WTC11 (cell line): ENCODE data around the gene SPTB.

ENCODE experiments used
- ATF1 ChIP-seq: sonication (generic); formaldehyde crosslinking; IDR thresholded peaks from 2 replicates; pipeline ENCODE4 v1.8.1; 2023; ENCODE audit warnings: mild to moderate bottlenecking, moderate library complexity, missing genetic modification reagents
- ATF3 ChIP-seq: sonication (generic); formaldehyde crosslinking; conservative IDR thresholded peaks from 2 replicates; pipeline ENCODE4 v1.8.1; 2022; ENCODE audit warnings: mild to moderate bottlenecking, missing genetic modification reagents
- CTCF ChIP-seq: fragments of 200-600 bp; IDR thresholded peaks from 2 replicates; pipeline ENCODE4 v1.8.0; 2022; ENCODE audit warnings: antibody characterized with exemption
- E2F4 ChIP-seq: sonication (generic); formaldehyde crosslinking; IDR thresholded peaks from 2 replicates; pipeline ENCODE4 v1.8.1; 2022; ENCODE audit warnings: low read depth, mild to moderate bottlenecking, moderate library complexity, missing genetic modification reagents, borderline replicate concordance
- ESRRA ChIP-seq: sonication (generic); formaldehyde crosslinking; IDR thresholded peaks from 2 replicates; pipeline ENCODE4 v1.8.1; 2022; ENCODE audit warnings: mild to moderate bottlenecking, missing genetic modification reagents, borderline replicate concordance
- FOXP1 ChIP-seq: sonication (generic); formaldehyde crosslinking; IDR thresholded peaks from 2 replicates; pipeline ENCODE4 v1.8.0; 2022; ENCODE audit warnings: missing genetic modification reagents, mild to moderate bottlenecking, moderate library complexity, borderline replicate concordance
- IRF2 ChIP-seq: sonication (generic); formaldehyde crosslinking; IDR thresholded peaks from 2 replicates; pipeline ENCODE4 v1.8.0; 2022; ENCODE audit warnings: low read depth, missing genetic modification reagents, borderline replicate concordance
- MYBL2 ChIP-seq: sonication (generic); formaldehyde crosslinking; IDR thresholded peaks from 2 replicates; pipeline ENCODE4 v1.8.1; 2023; ENCODE audit warnings: mild to moderate bottlenecking, moderate library complexity, missing genetic modification reagents
- NFYB ChIP-seq: sonication (generic); formaldehyde crosslinking; conservative IDR thresholded peaks from 2 replicates; pipeline ENCODE4 v1.8.0; 2022; ENCODE audit warnings: low read depth, missing genetic modification reagents
- NR3C1 ChIP-seq: sonication (generic); formaldehyde crosslinking; conservative IDR thresholded peaks from 2 replicates; pipeline ENCODE4 v1.8.1; 2023; ENCODE audit warnings: low read depth, mild to moderate bottlenecking, missing genetic modification reagents
- TP53 ChIP-seq: sonication (generic); formaldehyde crosslinking; IDR thresholded peaks from 2 replicates; pipeline ENCODE4 v1.8.1; 2023; ENCODE audit warnings: mild to moderate bottlenecking, missing genetic modification reagents

GRCh38 chr14:64864258-64864657, 15.4 kb downstream of the SPTB start:
- TF ChIP-seq ATF1 (CRISPR knock-in tag) (no peak), FOXP1 (CRISPR knock-in tag) (no peak), TP53 (no peak), NR3C1 (CRISPR knock-in tag) (no peak), ATF3 (CRISPR knock-in tag) (no peak), ESRRA (CRISPR knock-in tag) (no peak), IRF2 (no peak), CTCF (no peak), NFYB (CRISPR knock-in tag) (no peak), MYBL2 (CRISPR knock-in tag) (no peak), E2F4 (CRISPR knock-in tag) (no peak)
